Measurements from ENCODE around the gene SPINDOC.

GRCh38 chr11:63866211-63866610 is 53.0 kb downstream of the SPINDOC start:
- TF ChIP-seq CTCF (conservative IDR thresholded peaks at IDR 0.05; ENCODE audit: low read depth, low read length) (no peak), EZH2 (IDR thresholded peaks at IDR 0.05; ENCODE audit: borderline replicate concordance, low read depth, low read length, poor library complexity, severe bottlenecking) (no peak)
